ENCODE results near the gene LRBA.

GRCh38 chr4:150231107-150231770, 783.8 kb downstream of the LRBA start:
- no peak for TF ChIP-seq POLR2A (IDR thresholded peaks at IDR 0.05; ENCODE audit: low read depth, low read length)
- no peak for TF ChIP-seq CTCF (conservative IDR thresholded peaks at IDR 0.05; ENCODE audit: low read depth, low read length)
- TF ChIP-seq MAFK (IDR thresholded peaks at IDR 0.05; ENCODE audit: low read depth, low read length): no peak
- no peak for TF ChIP-seq MXI1 (IDR thresholded peaks at IDR 0.05; ENCODE audit: borderline replicate concordance, low read depth, low read length)
- no peak for TF ChIP-seq CEBPB (IDR thresholded peaks at IDR 0.05; ENCODE audit: low read depth, low read length)
- no peak; the same call in 1 of the 2 replicates for TF ChIP-seq BHLHE40 (IDR thresholded peaks at IDR 0.05; ENCODE audit: low read depth, low read length)
- no peak for TF ChIP-seq SMC3 (IDR thresholded peaks at IDR 0.05; ENCODE audit: low read depth, low read length)
- TF ChIP-seq RAD21 (IDR thresholded peaks at IDR 0.05; ENCODE audit: low read length): no peak
- no peak; the same call in 1 of the 2 replicates for TF ChIP-seq FOS (IDR thresholded peaks at IDR 0.05; ENCODE audit: low read depth, low read length)
- no peak for TF ChIP-seq USF2 (IDR thresholded peaks at IDR 0.05; ENCODE audit: low read depth, low read length)
- no peak for TF ChIP-seq RFX5 (IDR thresholded peaks at IDR 0.05; ENCODE audit: low read depth, low read length)
- no peak for TF ChIP-seq CHD1 (IDR thresholded peaks at IDR 0.05; ENCODE audit: low read depth, low read length)
- TF ChIP-seq MAZ (IDR thresholded peaks at IDR 0.05; ENCODE audit: borderline replicate concordance, low read depth, low read length): no peak
